OCI-LY3 (cell line): ENCODE results near the gene SRGAP2C.
"Not testable (repeated sequence)": the region's sequence is repeated elsewhere in the genome, so short reads cannot be mapped to it uniquely, and the experiment has no call there.

ENCODE experiments used
- EZH2phosphoT487 ChIP-seq: fragments of 200-600 bp; shearing (Covaris generic); IDR thresholded peaks from 2 replicates; pipeline ENCODE4 v1.6.1; 2018; ENCODE audit warnings: antibody characterized with exemption, mixed run types, low read depth
- TF ChIP-seq, protein P1 (sequence below): fragments of 200-600, 300-600 bp; sonication (generic); IDR thresholded peaks from 2 replicates; pipeline ENCODE4 v1.5.1; 2014; ENCODE audit warnings: antibody characterized with exemption, low read length, low read depth

GRCh38 chr1:121215699-121216417 is 31.1 kb downstream of the SRGAP2C start:
- TF ChIP-seq, protein P1, sequence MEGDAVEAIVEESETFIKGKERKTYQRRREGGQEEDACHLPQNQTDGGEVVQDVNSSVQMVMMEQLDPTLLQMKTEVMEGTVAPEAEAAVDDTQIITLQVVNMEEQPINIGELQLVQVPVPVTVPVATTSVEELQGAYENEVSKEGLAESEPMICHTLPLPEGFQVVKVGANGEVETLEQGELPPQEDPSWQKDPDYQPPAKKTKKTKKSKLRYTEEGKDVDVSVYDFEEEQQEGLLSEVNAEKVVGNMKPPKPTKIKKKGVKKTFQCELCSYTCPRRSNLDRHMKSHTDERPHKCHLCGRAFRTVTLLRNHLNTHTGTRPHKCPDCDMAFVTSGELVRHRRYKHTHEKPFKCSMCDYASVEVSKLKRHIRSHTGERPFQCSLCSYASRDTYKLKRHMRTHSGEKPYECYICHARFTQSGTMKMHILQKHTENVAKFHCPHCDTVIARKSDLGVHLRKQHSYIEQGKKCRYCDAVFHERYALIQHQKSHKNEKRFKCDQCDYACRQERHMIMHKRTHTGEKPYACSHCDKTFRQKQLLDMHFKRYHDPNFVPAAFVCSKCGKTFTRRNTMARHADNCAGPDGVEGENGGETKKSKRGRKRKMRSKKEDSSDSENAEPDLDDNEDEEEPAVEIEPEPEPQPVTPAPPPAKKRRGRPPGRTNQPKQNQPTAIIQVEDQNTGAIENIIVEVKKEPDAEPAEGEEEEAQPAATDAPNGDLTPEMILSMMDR = not testable (repeated sequence)
- TF ChIP-seq EZH2phosphoT487 = not testable (repeated sequence)
